ENCODE data around the gene MAPK7.

Gene MAPK7

GRCh38 chr17:19402171-19402570 lies 23.9 kb downstream of the MAPK7 start:
- no peak for DNase-seq

- DNase-seq = no peak
Measured at GRCh38 chr17:19403021-19403420, 24.7 kb downstream of the MAPK7 start.

- DNase-seq = no peak
Measured at GRCh38 chr17:19404264-19404663, 26.0 kb downstream of the MAPK7 start.

DNA sequence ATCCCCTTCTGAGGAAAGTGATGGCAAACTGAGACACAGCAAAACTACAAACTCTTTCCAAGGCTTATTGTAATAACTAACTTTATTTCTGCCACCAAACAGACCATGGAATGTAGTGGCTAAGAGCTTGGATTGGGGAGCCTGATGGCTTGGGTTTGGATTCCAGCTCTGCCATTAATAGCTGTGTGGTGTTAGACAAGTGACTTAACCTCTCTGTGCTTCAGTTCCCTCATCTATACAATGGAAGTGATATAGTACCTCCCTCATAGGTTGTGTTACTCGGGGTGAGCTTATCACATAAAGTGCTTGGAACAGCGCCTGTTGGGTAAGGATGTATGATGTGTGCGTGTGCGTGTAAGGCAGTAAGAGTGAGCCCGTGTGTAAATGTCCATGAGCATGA lies 26.8 kb downstream of the MAPK7 start:
- DNase-seq = no peak

DNA sequence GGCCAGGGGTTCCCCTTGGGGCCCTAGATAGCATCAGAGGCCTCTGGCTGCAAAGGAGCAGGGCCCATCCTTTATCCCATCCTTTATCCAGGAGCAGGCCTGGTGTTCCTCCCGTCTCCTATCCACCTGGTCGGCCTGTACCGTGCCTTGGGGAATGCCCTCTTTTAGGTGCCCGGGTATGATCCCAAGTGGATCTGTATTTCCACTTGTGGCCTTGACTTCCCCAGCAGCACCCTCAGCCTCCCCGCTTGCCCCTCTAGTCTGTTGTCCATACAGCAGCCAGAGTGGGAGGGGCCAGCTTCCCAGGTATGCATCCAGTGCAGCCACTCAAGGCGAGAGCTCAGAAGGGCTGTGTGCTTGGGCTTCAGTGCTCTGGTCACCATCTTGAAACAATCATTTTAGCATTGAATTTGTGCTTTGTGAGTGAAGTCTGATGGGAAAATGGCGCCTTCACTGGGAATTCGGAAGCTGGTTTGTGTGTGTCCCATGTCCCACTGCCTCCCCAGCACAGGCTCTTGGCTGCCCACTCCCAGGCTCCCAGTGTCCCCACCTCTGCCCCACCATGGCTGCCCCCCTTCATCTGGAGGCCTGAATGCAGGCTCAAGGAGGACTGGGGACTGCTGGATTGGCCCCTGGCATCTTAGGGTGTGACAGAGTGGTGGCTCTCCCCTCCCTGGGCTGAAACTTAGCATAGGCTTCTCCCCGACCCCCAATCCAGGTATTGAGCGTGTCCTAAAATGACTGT lies 29.5 kb downstream of the MAPK7 start:
- no peak for DNase-seq

DNA sequence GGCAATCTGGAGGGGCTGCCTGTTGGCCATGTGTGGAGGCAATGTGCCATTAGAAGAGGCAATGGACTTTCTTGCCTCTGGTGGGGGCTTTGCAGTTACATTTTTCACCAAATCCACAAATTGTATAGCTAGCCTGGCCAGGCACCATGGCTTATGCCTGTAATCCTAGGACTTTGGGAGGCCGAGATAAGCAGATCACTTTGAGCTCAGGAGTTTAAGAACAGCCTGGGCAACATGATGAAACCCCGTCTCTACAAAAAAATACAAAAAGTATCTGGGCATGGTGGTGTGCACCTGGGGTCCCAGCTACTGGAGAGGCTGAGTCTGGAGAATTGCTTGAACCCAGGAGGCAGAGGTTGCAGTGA lies 30.0 kb downstream of the MAPK7 start:
- DNase-seq = no peak

DNA sequence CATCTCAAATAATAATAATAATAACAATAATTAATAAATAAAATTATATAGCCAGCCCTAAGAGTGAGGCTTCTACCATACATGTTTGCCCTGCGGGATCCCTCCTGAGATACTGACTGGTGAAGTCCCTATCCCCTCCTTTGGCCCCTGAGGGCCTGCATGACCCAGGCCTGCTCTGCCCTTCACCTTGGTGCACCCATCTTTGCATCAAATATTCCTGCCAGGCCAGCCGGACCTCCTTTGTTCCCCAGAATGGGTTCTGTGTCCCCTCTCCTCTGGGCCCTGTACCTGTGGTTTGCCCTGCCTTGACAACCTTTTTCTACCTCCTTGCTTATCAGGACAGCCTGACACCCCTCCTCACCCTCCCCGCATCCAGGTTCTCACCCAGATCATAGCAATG lies 30.8 kb downstream of the MAPK7 start:
- no peak for DNase-seq

DNA sequence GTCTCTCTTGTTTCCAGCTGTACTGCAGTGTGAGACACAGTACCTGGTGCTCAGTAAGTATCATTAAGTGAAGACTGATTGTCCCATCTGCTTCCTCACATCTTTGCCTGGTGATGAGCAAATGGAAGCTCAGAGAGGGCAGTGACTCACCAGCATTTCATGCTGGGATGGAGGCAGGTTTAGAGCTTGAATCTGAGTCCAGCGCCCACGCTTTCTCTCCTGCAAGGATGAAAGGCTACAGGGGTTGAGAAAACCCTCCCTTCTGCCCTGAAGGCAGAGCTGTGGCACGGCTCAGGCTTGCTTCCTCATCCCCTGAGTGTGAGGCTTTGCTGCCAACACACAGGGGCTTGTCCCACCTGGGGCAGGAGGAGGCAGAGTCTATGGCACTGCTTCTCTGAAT lies 31.2 kb downstream of the MAPK7 start:
- DNase-seq = no peak

DNA sequence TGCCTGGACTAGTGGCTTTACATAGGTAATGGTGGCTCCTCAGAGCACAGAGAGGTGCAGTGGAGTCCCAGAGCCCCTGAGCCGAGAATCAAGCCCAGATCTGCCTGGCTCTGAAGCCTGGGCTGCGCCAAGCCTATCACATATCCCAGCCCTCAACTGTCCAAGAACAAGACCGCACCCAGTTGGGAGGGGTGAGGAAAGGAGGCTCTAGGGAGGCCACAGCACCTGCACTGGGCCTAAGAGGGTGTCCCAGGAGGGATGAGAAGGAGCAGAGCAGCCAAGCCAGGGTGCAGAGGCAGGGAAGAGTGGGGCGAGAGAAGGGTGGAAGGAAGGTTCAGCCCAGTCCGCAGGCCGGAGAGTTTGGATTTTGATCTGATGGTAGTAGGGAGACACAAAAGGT lies 31.8 kb downstream of the MAPK7 start:
- no peak for DNase-seq

DNA sequence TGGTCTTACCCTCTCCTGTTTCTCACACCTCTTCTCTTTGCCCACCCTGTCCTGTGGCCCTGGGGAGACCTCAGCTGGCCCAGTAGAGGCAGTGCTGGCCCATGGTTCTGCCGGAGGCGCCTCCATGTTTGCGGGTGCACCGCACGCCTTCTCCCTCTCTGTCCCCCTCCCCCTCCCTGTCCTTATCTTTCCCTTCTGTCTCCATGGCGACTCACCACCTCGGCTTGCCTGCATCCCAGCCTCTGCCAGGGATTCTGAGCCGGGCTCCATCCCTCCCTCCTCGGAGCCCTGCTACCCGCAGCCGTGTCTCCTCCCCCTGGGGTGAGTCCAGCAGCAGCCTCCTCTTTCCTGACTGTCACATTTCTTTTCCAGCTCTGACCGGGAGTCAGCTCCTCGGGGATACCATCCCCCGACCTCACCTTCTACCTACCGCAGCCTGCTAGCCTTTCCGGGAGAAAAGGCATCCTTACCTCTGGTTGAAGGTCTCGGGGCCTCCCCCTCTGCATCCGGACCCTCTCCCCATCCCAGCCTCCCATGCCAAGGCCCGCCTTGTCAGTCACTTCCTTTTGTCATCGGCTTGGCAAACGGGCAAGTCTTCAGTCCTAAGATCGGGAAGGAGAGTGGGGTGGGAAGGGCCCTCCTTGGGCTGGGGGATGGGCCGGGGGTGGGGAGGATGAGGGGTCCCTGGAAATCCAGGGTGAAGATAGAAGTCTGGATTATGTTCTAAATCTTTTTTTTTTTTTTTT lies 32.8 kb downstream of the MAPK7 start, which contains the start of gene RNF112:
Gene RNF112, plus strand, starts transcription at position 358 of the 746 bp plus-strand sequence. Its CDS starts 177 bp downstream, at position 535.
- DNase-seq = no peak

- DNase-seq = no peak
Measured at GRCh38 chr17:19411631-19412030, 33.3 kb downstream of the MAPK7 start.

- no peak for DNase-seq
Measured at GRCh38 chr17:19412510-19412909, 34.2 kb downstream of the MAPK7 start.

DNA sequence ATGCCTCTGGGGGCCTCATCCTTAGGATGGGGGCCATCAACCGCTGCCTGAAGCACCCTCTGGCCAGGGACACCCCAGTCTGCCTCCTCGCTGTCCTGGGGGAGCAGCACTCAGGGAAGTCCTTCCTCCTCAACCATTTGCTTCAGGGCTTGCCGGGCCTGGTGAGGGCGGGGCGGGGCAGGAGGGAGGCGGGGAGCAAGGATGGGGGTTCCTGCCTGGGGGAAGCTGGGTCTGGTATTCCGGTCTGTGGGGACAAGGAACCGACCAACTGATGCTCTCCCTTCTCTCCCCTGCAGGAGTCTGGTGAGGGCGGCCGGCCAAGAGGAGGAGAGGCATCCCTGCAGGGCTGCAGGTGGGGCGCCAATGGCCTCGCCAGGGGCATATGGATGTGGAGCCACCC lies 34.7 kb downstream of the MAPK7 start:
- DNase-seq = no peak

DNA sequence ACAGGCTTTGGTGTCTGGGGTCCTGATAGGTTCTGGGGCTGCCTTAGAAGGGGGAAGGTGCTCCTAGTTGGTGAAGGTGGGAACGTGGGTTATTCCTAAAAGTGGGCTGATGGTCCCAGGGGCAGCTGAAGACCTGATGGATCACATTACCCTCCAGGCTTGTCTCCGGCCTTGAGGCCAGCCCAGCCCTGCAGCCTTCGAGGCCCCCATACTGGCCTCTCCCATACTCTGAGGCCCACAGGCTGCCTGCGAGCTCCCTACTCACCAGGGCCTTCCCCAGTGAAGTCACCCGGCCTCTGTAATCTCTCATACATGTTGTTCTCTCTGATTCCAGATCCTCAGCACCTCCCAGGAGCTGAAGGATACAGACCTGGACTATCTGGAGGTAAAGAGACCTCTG lies 35.5 kb downstream of the MAPK7 start:
- no peak for DNase-seq

DNA sequence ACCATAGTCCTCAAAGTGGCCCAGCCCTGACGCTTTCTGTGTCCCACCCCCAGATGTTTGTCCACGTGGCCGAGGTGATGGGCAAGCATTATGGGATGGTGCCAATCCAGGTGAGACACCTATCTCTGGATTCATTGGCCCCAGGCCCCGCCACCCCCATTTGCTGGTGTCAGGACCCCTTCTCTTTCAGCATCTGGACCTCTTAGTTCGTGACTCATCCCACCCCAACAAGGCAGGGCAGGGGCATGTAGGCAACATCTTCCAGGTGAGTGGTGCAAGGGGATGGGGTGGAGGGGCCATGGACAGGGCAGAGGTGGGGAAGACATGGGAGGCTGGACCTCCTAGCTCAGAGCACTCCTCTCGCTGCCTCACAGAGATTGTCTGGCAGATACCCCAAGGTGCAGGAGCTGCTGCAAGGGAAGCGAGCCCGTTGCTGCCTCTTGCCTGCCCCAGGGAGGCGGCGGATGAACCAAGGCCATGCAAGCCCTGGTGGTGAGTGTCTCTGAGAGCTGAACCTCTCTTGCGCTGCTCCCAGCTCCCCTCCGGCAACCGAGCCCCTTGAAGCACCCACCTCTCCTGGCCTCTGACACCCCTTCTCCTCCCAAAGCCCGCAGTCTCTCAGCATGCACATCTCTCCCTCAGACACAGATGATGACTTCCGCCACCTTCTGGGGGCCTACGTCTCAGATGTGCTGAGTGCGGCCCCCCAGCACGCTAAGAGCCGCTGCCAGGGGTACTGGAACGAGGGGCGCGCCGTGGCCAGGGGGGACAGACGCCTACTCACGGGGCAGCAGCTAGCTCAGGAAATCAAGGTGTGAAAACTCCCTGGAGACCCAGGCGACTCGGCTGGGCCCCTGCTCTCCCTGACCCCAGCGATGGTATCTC lies 36.3 kb downstream of the MAPK7 start:
- DNase-seq = no peak

- DNase-seq = no peak
Measured at GRCh38 chr17:19415311-19415710, 37.0 kb downstream of the MAPK7 start.

- no peak for DNase-seq
Measured at GRCh38 chr17:19415806-19416775, 37.8 kb downstream of the MAPK7 start.

- DNase-seq = no peak
Measured at GRCh38 chr17:19417611-19418010, 39.3 kb downstream of the MAPK7 start.

DNA sequence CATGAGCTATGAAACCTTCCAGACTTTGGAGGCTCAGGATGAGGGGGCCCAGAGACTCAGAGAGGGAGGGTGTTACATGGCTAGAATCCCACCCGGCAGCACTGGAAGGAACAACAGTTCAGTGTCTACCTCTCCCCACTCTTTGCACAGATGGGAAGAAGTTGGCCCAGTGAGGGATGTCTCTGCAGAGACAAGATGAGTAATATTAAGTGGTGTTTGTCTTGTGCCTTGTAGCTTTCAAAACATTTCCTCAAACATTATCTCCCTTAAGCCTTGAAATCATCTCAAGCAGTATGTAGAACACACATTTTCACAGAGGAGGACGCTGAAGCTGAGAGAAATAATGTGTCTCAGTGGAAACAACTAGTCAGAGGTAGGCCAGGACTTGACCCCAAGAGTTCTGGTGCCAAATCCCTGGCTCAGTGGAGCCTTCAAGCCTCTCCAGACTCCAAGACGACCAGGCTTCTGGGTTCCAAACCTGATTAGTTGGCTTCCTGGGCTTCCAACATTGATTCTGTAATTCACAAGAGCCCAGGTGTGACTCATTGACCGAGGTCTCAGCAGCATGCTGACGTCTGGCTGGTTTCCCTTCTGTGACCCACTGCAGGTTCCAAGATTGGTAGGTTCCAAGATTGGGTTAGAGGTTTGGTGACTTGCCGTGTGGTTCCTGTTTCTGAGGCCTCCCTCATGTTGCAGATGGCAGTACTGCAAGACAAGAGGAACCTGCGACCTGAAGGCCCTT lies 40.1 kb downstream of the MAPK7 start:
- no peak for DNase-seq

DNA sequence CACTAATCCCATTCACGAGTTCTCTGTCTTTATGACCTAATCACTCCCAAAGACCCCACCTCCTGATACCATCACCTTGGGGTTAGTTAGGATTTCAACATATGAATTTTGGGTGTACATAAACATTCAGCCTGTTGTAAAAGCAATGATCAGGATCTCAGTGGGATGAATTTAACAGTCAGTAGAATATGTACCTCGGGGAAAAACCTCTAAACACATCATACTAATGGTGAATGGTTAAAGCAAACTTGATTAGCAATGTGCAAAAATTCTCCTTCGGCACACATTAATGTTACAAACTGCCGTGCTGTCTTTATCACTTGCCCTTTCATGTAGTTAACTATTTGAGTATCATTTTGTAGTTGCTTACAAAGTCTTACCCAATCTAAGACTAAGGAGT lies 42.9 kb downstream of the MAPK7 start:
- DNase-seq = no peak

GRCh38 chr17:19421926-19422325 lies 43.6 kb downstream of the MAPK7 start:
- DNase-seq = no peak

Data from NK-92 treated with Interleukin-12 subunit alpha and Interleukin-12 subunit beta, amount 100 ng/mL, for 24 hours (cell line).